Ascending aorta (tissue), 2 donors: ENCODE results near the gene SCN5A. TPM values are rescaled to one million over a fixed set of nuclear protein-coding genes. Genes with fewer than 3 reads are reported as not detected.

Experiments used
- DNase-seq, 2 donors: peaks; one replicate each; pipeline ENCODE4 v3.0.0-alpha.2; 2019; ENCODE audit warnings: low spot score in 2 of 2
- H3K27ac ChIP-seq, 2 donors: fragments of 200-600 bp; sonication (generic); one replicate each; pipeline ENCODE4 v1.5.1; 2016 to 2017; ENCODE audit warnings: mild to moderate bottlenecking in 1 of 2
- H3K27me3 ChIP-seq: fragments of 200-600 bp; sonication (generic); one replicate; pipeline ENCODE4 v1.5.1; 2017
- H3K36me3 ChIP-seq, 2 donors: fragments of 200-600 bp; sonication (generic); one replicate each; pipeline ENCODE4 v1.5.1; 2016
- H3K4me1 ChIP-seq, 2 donors: fragments of 200-600 bp; sonication (generic); one replicate each; pipeline ENCODE4 v1.5.1; 2016 to 2017; ENCODE audit warnings: mild to moderate bottlenecking in 1 of 2
- H3K4me3 ChIP-seq, 2 donors: fragments of 200-600 bp; sonication (generic); one replicate each; pipeline ENCODE4 v1.5.1; 2016 to 2017; ENCODE audit warnings: mild to moderate bottlenecking in 1 of 2
- H3K9me3 ChIP-seq, 2 donors: fragments of 200-600 bp; sonication (generic); one replicate each; pipeline ENCODE4 v1.5.1; 2016
- CTCF ChIP-seq, 3 experiments: fragments of 200-600 bp in 2 of 3; fragments of 450-650 bp in 1 of 3; sonication (generic) in 2 of 3; IDR thresholded peaks; one replicate each; pipeline ENCODE4 v1.5.1; 2016 to 2019; ENCODE audit warnings: antibody characterized with exemption in 3 of 3, mild to moderate bottlenecking in 1 of 3, moderate library complexity in 1 of 3
- intact Hi-C: fragments of 100-400 bp; cut with DNase I; formaldehyde crosslinking; loops from one replicate; pipeline ENCODE4 v1.15.1; 2023
- total RNA-seq: library from RNA; depleted of rRNA; stranded (reverse); fragments of >200 nt; gene quantifications from one replicate; pipeline ENCODE4 v1.1.0, GENCODE V29; 2016

The SCN5A gene
- 2.7 TPM for total RNA-seq

- peak within 1 kb of the TSS; percentile 71 to 85 for H3K4me3 ChIP-seq
- H3K27ac ChIP-seq, result no peak within 1 kb of the TSS
- TF ChIP-seq CTCF (IDR thresholded peaks at IDR 0.05), result no peak
- peaks cover 0 to 9% of the 10 kb centered on the region in 2 donors for H3K4me1 ChIP-seq
- H3K27me3 ChIP-seq, result no peaks in the 10 kb centered on the region
- no peaks in the 10 kb centered on the region for H3K36me3 ChIP-seq
- peak in 1 of 2 donors; percentile 60 for DNase-seq
- no peaks in the 10 kb centered on the region for H3K9me3 ChIP-seq
- intact Hi-C loops, result loop anchor here (2.0 to 5.0 kb wide), 2 partner anchors 127 to 193 kb away; no protein-coding TSS in a partner anchor
These were observed at the start of gene SCN5A for GRCh38 chr3:38649500-38650247. Gene SCN5A, minus strand, starts transcription at chr3:38649687. Its CDS starts 16,380 bp downstream, at chr3:38633307.

- intact Hi-C loops, result no loop called here
- no peak overlapping the region for H3K4me3 ChIP-seq
These were observed 49.3 kb upstream of the SCN5A start for GRCh38 chr3:38698760-38699159.

GRCh38 chr3:38698061-38698460, 48.6 kb upstream of the SCN5A start:
- no peak for DNase-seq
- Histone ChIP-seq H3K4me1 (no peaks in the 10 kb centered on the region), H3K4me3 (no peak overlapping the region), H3K27me3 (no peaks in the 10 kb centered on the region), H3K9me3 (no peaks in the 10 kb centered on the region), H3K27ac (no peak overlapping the region), H3K36me3 (no peaks in the 10 kb centered on the region)
- intact Hi-C loops, result no loop called here
- no peak for TF ChIP-seq CTCF (IDR thresholded peaks at IDR 0.05)

More at GRCh38 chr3:38698760-38699159, 49.3 kb upstream of the SCN5A start:
- Histone ChIP-seq H3K36me3 (no peaks in the 10 kb centered on the region), H3K4me1 (no peaks in the 10 kb centered on the region), H3K27ac (no peak overlapping the region), H3K27me3 (no peaks in the 10 kb centered on the region), H3K9me3 (no peaks in the 10 kb centered on the region)
- TF ChIP-seq CTCF (IDR thresholded peaks at IDR 0.05), result no peak
- DNase-seq, result no peak

GRCh38 chr3:38696034-38696433, 46.5 kb upstream of the SCN5A start:
- Histone ChIP-seq H3K4me1 (no peaks in the 10 kb centered on the region), H3K4me3 (no peak overlapping the region), H3K27me3 (no peaks in the 10 kb centered on the region), H3K27ac (no peak overlapping the region), H3K9me3 (no peaks in the 10 kb centered on the region), H3K36me3 (no peaks in the 10 kb centered on the region)
- intact Hi-C loops, result no loop called here
- no peak for TF ChIP-seq CTCF (IDR thresholded peaks at IDR 0.05)
- no peak for DNase-seq

- no peak overlapping the region for H3K4me3 ChIP-seq
- no peaks in the 10 kb centered on the region for H3K36me3 ChIP-seq
- H3K4me1 ChIP-seq, result no peaks in the 10 kb centered on the region
- no peaks in the 10 kb centered on the region for H3K27me3 ChIP-seq
- intact Hi-C loops, result no loop called here
- no peak for TF ChIP-seq CTCF (IDR thresholded peaks at IDR 0.05)
- H3K27ac ChIP-seq, result no peak overlapping the region
- no peaks in the 10 kb centered on the region for H3K9me3 ChIP-seq
- DNase-seq, result no peak
These were observed 40.7 kb upstream of the SCN5A start for GRCh38 chr3:38690185-38690584.
